Small intestine (tissue), 7 donors: ENCODE measurements around the gene NSFL1C. TPM values are rescaled to one million over a fixed set of nuclear protein-coding genes. Genes with fewer than 3 reads are reported as not detected.

ENCODE experiments used
- DNase-seq, 2 donors: peaks; one replicate each; pipeline versions ENCODE4 v3.0.0 to v3.0.0-alpha.2; 2013
- FAIRE-seq: peaks from 2 replicates; lab custom pipeline; 2012; peaks lifted over from hg19 to GRCh38; lab: Jason Lieb, UNC
- H3K27ac ChIP-seq, 3 donors: one replicate each; pipeline ENCODE4 v1.5.1; 2013; ENCODE audit warnings: low read length in 2 of 3, mild to moderate bottlenecking in 2 of 3, control low read depth in 1 of 3, inconsistent platforms in 1 of 3, low read depth in 1 of 3, moderate library complexity in 1 of 3
- H3K27me3 ChIP-seq, 3 donors: one replicate each; pipeline ENCODE4 v1.6.1; 2013; ENCODE audit warnings: low read length in 3 of 3, inconsistent platforms in 1 of 3; ENCODE audit not compliant: control insufficient read depth in 3 of 3, insufficient read depth in 3 of 3
- H3K36me3 ChIP-seq, 3 donors: one replicate each; pipeline ENCODE4 v1.6.1; 2013; ENCODE audit warnings: low read length in 3 of 3, inconsistent platforms in 1 of 3, low read depth in 1 of 3, mild to moderate bottlenecking in 1 of 3, moderate library complexity in 1 of 3; ENCODE audit not compliant: control insufficient read depth in 3 of 3, insufficient read depth in 2 of 3
- H3K4me1 ChIP-seq, 3 donors: one replicate each; pipeline ENCODE4 v1.6.1; 2013; ENCODE audit warnings: low read length in 2 of 3, inconsistent platforms in 1 of 3, low read depth in 1 of 3, mild to moderate bottlenecking in 1 of 3, moderate library complexity in 1 of 3; ENCODE audit not compliant: control insufficient read depth in 3 of 3, insufficient read depth in 2 of 3
- H3K4me3 ChIP-seq, 3 donors: one replicate each; pipeline ENCODE4 v1.5.1; 2013; ENCODE audit warnings: low read length in 3 of 3, control low read depth in 1 of 3, inconsistent platforms in 1 of 3, low read depth in 1 of 3, mild to moderate bottlenecking in 1 of 3, moderate library complexity in 1 of 3
- H3K9me3 ChIP-seq, 2 donors: one replicate each; pipeline ENCODE4 v1.6.1; 2013; ENCODE audit warnings: low read depth in 1 of 2, low read length in 1 of 2; ENCODE audit not compliant: control insufficient read depth in 2 of 2, insufficient read depth in 1 of 2
- WGBS, 3 donors: extraction: QIAGEN DNeasy Blood & Tissue Kit; methylation state at CpG; one replicate each; pipeline ENCODE4 v1.1.7; 2013; 5-methylcytosine and 5-hydroxymethylcytosine counted together
- polyA plus RNA-seq, 4 donors: library from polyadenylated mRNA; stranded (reverse) in 3 of 4; unstranded in 1 of 4; fragments of 200-250 nt in 3 of 4; fragments of 120-200 nt in 1 of 4; gene quantifications; one replicate each; pipeline versions ENCODE4 v1.2.1 to v1.2.3, GENCODE V29; 2013
- donor health status: healthy with polysubstance abuse.
- donor health status: control.
- donor health status: control.
- donor health status: Bipolar disorder and iron deficiency.
- donor health status: healthy.

The NSFL1C gene
- polyA plus RNA-seq, 4 donors: 44.7 to 73.1 (median 54.0) TPM

DNA sequence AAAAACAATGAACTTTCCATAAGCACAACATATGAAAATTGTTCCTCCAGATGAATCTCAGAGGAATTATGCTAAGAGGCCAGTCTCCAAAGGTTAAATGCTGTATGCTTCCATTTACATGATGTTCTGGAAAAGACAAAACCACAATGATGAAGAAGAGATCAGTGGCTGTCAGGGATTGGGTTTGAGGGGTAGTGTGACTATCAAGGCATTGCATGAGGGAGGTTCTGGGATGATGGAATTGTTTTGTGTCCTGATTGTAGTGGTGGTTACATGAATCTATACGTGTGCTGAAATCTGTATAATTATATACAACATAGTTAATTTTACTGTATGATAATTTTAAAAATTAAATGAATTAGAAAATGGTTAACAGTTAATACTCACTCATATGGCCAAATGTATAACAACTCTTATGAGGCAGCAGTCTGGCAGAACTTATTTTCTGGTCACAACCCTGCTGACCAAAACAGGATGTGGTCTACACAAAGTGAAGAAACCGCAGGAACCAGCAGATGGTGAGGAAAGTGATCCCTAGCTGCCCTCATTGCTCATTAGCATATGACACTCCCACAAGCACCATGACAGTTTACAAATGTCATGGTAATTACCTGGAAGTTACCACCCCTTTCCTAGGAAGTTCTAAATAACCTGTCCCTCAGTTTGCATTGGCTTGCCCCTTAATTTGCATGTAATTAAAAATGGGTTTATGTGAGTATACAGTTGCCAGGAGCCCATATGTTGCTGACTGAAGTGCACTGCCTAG lies 31.9 kb downstream of the NSFL1C start:
- H3K27ac ChIP-seq: no peak overlapping the region
- peaks cover 0 to 3% (median 0%) of the 10 kb centered on the region in 3 donors for H3K36me3 ChIP-seq
- H3K4me1 ChIP-seq: peaks cover 0 to 2% (median 0%) of the 10 kb centered on the region in 3 donors
- DNase-seq: peak; percentile 10 to 31
- H3K4me3 ChIP-seq: no peak overlapping the region
- no peaks in the 10 kb centered on the region for H3K9me3 ChIP-seq
- no peaks in the 10 kb centered on the region for H3K27me3 ChIP-seq
- WGBS, 3 donors: 51 to 87% (median 54%) methylated on average over 2 of the region's 2 CpGs
- no peak for FAIRE-seq

DNA sequence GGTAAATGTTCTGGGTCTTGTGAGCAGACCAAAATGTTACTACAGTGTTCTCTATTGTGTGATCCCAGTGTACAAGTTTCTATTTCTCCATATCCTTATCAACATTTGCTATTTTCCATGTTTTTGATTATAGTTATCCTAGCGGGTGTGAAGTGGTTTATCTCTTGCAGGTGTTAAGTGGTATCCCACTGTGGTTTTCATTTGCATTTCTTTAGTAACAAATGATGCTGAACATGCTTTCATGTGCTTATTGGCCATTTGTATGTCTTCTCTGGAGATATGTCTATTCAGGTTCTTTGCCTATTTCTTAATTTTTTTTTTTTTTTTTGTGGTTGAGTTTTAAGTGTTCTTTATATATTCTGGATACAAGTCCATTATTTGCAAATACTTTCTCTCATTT lies 35.5 kb downstream of the NSFL1C start:
- H3K4me3 ChIP-seq: no peak overlapping the region
- H3K36me3 ChIP-seq: no peaks in the 10 kb centered on the region
- H3K27ac ChIP-seq: no peak overlapping the region
- 30 to 37% (median 31%) methylated on average over 1 of the region's 1 CpG for WGBS, 3 donors
- no peak for FAIRE-seq
- H3K9me3 ChIP-seq: no peaks in the 10 kb centered on the region
- H3K4me1 ChIP-seq: peaks cover 0 to 2% (median 2%) of the 10 kb centered on the region in 3 donors
- no peak for DNase-seq
- H3K27me3 ChIP-seq: no peaks in the 10 kb centered on the region

DNA sequence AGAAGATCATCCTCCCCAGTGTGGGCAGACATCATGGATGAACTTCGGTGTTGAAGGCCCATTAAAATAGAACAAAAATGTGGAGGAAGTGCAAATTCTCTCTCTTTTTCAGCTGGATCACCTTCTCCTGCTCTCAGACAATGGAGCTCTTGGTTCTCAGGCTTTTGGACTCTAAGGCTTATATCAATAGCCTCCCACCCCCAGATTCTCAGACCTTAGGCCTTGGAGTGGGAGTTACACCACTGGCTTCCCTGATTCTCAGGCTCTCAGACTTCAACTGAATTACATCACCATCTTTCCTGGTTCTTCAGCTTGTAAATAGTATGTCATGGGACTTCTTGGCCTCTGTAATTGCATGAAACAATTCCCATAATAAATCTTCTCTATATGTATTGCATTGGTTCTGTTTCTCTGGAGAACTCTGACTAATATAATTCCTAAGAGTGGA lies 36.6 kb downstream of the NSFL1C start:
- WGBS, 3 donors: 84 to 88% (median 87%) methylated on average over 1 of the region's 1 CpG
- Histone ChIP-seq H3K27me3 (no peaks in the 10 kb centered on the region), H3K36me3 (no peaks in the 10 kb centered on the region), H3K27ac (peak overlapping the region in 1 of 3 donors; percentile 57), H3K9me3 (no peaks in the 10 kb centered on the region), H3K4me1 (peaks cover 0 to 2% (median 2%) of the 10 kb centered on the region in 3 donors), H3K4me3 (no peak overlapping the region)
- DNase-seq: peak in 1 of 2 donors; percentile 59
- FAIRE-seq: no peak

DNA sequence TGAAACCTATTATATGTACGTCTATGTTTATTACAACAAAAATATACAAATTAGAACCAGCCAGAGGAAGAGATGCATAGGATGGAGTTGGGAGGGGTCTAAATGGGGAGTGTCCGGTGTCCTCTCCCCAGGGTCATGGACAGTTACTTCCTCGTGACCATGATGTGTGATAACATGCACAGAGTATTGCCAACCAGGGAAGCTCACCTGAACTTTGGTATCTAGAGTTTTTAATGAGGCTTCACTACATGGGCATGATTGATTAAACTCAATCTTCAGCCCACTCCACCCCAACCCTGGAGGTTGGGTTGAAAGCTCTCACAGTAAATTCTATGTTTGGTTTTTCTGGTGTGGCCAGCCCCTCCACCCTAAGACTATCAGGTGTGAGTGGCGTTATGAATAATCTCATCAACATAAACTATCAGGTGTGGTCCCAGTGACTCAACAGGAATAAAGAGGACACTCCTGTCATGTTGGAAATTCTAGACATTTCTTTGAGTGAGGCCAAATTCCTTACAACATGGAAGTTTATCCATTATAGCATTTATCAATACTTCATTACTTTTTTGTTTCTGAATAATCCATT lies 37.4 kb downstream of the NSFL1C start:
- Histone ChIP-seq H3K4me1 (peaks cover 0 to 2% (median 2%) of the 10 kb centered on the region in 3 donors), H3K9me3 (no peaks in the 10 kb centered on the region), H3K27me3 (no peaks in the 10 kb centered on the region), H3K27ac (peak overlapping the region in 1 of 3 donors; percentile 57), H3K4me3 (no peak overlapping the region), H3K36me3 (no peaks in the 10 kb centered on the region)
- FAIRE-seq (no peak), DNase-seq (peak in 1 of 2 donors; percentile 29)
- 49 to 83% (median 59%) methylated on average over 4 of the region's 4 CpGs for WGBS, 3 donors

DNA sequence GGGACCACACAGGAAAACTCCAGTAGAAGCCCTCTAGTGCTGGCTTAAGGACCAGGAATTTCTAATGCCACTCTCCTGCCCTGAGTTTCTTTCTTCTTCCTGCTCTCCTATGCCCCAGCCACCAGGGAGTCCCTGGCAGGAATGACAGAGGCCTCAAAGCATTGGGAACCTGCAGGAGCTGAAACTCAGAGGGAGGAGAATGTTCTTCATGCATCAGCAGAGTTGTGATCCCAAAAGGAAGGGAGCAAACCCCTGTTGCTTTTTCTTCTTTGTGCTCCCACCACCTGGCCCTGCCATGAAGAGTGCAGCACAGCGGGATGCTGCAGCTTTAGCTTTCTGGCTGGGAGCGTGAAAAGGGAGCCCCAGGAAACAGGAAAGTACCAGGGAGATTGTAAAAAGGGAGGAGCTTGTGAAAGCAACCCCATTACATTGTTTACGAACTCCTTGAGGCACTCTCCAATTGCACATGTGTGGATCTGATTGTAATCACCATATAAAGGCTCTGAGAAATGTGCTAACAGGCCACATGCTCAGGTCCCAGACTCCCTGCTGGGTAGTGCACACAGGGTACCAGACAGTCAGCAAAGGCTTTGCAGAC lies 39.1 kb downstream of the NSFL1C start:
- Histone ChIP-seq H3K27me3 (no peaks in the 10 kb centered on the region), H3K9me3 (peaks cover 0 to 2% of the 10 kb centered on the region in 2 donors), H3K27ac (no peak overlapping the region), H3K36me3 (no peaks in the 10 kb centered on the region), H3K4me3 (no peak overlapping the region), H3K4me1 (peaks cover 0 to 2% (median 2%) of the 10 kb centered on the region in 3 donors)
- WGBS, 3 donors: 46 to 51% (median 49%) methylated on average over 3 of the region's 3 CpGs
- FAIRE-seq (no peak), DNase-seq (peak in 1 of 2 donors; percentile 28)

DNA sequence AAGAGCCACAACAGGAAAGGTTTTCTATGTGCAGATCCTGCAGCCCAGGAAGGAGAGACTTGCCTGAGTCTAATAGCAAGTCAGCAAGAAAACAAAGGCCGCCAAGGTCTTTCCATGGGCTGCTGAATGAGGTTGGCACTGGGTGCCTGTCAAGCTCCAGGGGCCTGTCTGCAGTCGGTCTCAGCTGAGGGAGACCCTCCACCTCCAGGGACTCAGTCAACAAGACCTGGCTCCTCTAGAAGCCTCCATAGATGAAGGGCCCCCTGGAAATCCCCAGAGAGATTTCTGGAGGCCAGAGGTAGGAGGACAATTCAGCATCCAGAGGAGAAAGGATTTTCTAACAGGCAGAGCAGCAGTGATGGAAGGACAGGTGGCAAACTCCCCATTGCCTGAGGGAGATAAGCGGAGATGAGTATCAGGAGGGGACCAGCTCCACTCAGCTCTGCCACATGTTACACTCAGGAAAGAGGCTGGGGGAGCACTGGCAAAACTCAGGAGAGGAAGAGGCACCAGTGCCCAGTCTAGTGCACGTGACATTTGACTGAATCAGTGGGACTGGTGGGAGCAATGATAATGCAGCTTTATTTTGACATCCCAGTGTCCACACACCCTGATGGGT lies 40.3 kb downstream of the NSFL1C start:
- FAIRE-seq (no peak), DNase-seq (no peak)
- H3K36me3 ChIP-seq: no peaks in the 10 kb centered on the region
- 68 to 75% (median 69%) methylated on average over 4 of the region's 4 CpGs for WGBS, 3 donors
- no peak overlapping the region for H3K27ac ChIP-seq
- H3K9me3 ChIP-seq: peaks cover 0 to 2% of the 10 kb centered on the region in 2 donors
- H3K27me3 ChIP-seq: no peaks in the 10 kb centered on the region
- peaks cover 0 to 2% (median 2%) of the 10 kb centered on the region in 3 donors for H3K4me1 ChIP-seq
- H3K4me3 ChIP-seq: no peak overlapping the region

DNA sequence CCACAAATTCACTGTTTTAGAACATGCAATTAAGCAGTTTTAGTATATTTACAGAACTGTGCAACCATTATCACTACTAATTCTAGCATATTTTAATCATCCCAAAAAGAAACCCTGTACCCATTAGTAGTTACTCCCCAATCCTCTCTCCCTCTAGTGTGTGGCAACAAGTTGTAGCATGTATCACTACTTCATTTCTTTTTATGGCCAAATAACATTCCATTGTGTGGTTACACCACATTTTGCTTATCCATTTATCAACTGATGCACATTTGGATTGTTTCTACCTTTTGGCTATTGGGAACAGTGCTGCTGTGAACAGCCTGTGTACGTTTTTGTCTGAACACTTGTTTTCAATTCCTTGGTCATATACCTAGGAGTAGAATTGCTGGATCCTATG lies 42.3 kb downstream of the NSFL1C start:
- H3K4me1 ChIP-seq: peaks cover 0 to 2% (median 0%) of the 10 kb centered on the region in 3 donors
- WGBS, 3 donors: 69 to 83% (median 71%) methylated on average over 1 of the region's 1 CpG
- H3K9me3 ChIP-seq: peaks cover 0 to 6% of the 10 kb centered on the region in 2 donors
- no peaks in the 10 kb centered on the region for H3K36me3 ChIP-seq
- no peak overlapping the region for H3K27ac ChIP-seq
- no peak overlapping the region for H3K4me3 ChIP-seq
- no peaks in the 10 kb centered on the region for H3K27me3 ChIP-seq
- DNase-seq (no peak), FAIRE-seq (no peak)

DNA sequence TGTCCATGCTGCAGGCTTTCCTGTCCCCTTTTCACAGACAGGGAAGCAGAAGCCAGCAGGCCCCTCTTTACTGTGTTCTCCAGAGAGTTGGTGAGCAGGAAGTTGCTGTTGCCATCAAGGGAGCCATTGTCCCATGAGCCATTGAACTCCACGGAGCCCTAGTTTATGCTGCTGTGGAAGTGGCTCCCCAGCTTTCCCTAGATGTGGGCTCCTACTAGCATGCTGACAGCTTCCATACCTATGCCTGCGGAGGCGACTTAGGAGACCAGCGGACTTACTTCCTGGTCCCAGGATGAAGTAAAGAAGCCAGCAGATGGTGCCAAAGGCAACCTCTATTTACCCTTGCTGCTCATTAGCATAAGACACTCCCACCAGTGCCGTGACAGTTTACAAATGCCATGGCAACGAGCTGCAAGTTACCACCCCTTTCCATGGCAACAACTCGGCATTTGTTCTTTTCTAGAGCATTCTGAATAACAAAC lies 43.0 kb downstream of the NSFL1C start:
- DNase-seq: peak; percentile 65 to 91
- WGBS, 3 donors: 20 to 33% (median 32%) methylated on average over 7 of the region's 7 CpGs
- Histone ChIP-seq H3K27me3 (no peaks in the 10 kb centered on the region), H3K4me1 (no peaks in the 10 kb centered on the region), H3K9me3 (peaks cover 0 to 6% of the 10 kb centered on the region in 2 donors), H3K36me3 (no peaks in the 10 kb centered on the region), H3K4me3 (no peak overlapping the region), H3K27ac (peak overlapping the region in 1 of 3 donors; percentile 58)
- FAIRE-seq: no peak
